ENCODE results near the gene C1QTNF6. TPM values are rescaled to one million over a fixed set of nuclear protein-coding genes. Genes with fewer than 3 reads are reported as not detected.

The C1QTNF6 gene
- total and polyA plus RNA-seq, 2 experiments from 2014 or later = 1.7 to 2.3 TPM

DNA sequence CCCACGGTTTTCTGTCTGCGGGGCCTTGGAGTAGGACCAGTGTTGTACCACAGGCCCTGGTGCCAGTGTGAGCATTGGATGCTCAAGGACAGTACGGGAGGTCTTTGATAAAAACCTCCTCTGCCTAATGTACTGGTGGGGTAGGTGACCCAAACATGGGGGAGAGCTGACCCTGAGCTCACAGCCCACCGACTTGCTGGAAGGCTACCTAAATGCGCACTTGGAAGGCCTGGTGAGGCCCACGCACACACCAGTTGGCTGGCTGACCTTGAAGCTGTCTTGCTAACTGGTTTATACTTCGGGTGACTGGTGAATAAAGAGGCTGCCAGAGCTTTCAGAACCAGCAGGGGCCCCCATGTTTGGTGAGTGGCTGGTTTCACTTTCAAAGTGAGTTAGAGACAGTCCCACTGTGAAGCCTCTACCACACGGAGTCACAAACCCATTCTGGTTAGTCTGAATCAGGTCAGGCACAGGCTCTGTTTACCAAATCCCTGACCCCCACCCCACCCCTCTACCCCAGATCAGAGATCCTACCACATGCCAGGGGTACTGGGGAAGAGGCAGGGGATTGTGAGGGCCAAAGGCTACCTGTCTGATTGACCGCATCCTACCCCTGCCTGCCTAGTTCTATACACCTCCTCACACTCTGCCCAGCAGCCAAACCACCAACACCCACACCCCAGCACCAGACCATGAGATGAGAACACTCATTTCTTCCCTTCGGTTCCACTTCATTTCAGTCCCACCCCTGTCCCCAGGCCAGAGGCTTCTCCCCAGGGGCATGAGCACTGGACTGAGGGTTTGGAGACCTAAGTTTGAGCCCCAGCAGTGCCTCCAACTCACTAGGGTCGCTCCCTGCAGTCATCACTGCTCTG lies 25.6 kb downstream of the C1QTNF6 start:
- peaks cover 17% of the 10 kb centered on the region for H3K4me1 Mint-ChIP-seq
- H3K9me2 ChIP-seq (ENCODE audit: insufficient read depth) = no peaks in the 10 kb centered on the region
- H3K79me2 ChIP-seq (replicated peaks; ENCODE audit: insufficient read depth) = no peaks in the 10 kb centered on the region
- H3K36me3 Mint-ChIP-seq (ENCODE audit: low read depth) = no peaks in the 10 kb centered on the region
- H3K9me3 Mint-ChIP-seq = peaks cover 4% of the 10 kb centered on the region; the same call in 2 of the 3 replicates
- H3K36me3 ChIP-seq (ENCODE audit: insufficient read depth) = no peaks in the 10 kb centered on the region
- H3K27me3 ChIP-seq (ENCODE audit: insufficient read depth) = no peaks in the 10 kb centered on the region
- ATAC-seq (no peak), DNase-seq (ENCODE audit: low spot score) (no peak)
- TF ChIP-seq, protein P1, sequence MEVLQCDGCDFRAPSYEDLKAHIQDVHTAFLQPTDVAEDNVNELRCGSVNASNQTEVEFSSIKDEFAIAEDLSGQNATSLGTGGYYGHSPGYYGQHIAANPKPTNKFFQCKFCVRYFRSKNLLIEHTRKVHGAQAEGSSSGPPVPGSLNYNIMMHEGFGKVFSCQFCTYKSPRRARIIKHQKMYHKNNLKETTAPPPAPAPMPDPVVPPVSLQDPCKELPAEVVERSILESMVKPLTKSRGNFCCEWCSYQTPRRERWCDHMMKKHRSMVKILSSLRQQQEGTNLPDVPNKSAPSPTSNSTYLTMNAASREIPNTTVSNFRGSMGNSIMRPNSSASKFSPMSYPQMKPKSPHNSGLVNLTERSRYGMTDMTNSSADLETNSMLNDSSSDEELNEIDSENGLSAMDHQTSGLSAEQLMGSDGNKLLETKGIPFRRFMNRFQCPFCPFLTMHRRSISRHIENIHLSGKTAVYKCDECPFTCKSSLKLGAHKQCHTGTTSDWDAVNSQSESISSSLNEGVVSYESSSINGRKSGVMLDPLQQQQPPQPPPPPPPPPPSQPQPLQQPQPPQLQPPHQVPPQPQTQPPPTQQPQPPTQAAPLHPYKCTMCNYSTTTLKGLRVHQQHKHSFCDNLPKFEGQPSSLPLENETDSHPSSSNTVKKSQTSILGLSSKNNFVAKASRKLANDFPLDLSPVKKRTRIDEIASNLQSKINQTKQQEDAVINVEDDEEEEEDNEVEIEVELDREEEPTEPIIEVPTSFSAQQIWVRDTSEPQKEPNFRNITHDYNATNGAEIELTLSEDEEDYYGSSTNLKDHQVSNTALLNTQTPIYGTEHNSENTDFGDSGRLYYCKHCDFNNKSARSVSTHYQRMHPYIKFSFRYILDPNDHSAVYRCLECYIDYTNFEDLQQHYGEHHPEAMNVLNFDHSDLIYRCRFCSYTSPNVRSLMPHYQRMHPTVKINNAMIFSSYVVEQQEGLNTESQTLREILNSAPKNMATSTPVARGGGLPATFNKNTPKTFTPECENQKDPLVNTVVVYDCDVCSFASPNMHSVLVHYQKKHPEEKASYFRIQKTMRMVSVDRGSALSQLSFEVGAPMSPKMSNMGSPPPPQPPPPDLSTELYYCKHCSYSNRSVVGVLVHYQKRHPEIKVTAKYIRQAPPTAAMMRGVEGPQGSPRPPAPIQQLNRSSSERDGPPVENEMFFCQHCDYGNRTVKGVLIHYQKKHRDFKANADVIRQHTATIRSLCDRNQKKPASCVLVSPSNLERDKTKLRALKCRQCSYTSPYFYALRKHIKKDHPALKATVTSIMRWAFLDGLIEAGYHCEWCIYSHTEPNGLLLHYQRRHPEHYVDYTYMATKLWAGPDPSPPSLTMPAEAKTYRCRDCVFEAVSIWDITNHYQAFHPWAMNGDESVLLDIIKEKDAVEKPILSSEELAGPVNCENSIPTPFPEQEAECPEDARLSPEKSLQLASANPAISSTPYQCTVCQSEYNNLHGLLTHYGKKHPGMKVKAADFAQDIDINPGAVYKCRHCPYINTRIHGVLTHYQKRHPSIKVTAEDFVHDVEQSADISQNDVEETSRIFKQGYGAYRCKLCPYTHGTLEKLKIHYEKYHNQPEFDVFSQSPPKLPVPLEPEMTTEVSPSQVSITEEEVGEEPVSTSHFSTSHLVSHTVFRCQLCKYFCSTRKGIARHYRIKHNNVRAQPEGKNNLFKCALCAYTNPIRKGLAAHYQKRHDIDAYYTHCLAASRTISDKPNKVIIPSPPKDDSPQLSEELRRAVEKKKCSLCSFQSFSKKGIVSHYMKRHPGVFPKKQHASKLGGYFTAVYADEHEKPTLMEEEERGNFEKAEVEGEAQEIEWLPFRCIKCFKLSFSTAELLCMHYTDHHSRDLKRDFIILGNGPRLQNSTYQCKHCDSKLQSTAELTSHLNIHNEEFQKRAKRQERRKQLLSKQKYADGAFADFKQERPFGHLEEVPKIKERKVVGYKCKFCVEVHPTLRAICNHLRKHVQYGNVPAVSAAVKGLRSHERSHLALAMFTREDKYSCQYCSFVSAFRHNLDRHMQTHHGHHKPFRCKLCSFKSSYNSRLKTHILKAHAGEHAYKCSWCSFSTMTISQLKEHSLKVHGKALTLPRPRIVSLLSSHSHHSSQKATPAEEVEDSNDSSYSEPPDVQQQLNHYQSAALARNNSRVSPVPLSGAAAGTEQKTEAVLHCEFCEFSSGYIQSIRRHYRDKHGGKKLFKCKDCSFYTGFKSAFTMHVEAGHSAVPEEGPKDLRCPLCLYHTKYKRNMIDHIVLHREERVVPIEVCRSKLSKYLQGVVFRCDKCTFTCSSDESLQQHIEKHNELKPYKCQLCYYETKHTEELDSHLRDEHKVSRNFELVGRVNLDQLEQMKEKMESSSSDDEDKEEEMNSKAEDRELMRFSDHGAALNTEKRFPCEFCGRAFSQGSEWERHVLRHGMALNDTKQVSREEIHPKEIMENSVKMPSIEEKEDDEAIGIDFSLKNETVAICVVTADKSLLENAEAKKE (CRISPR knock-in tag; IDR thresholded peaks at IDR 0.05) = no peak
- TF ChIP-seq ZNF331 (CRISPR knock-in tag; IDR thresholded peaks at IDR 0.05; ENCODE audit: low read depth) = no peak
- no peak for TF ChIP-seq EZH2 (IDR thresholded peaks at IDR 0.05; ENCODE audit: low read depth, unreplicated experiment)
- no peak for TF ChIP-seq EZH2phosphoT487 (IDR thresholded peaks at IDR 0.05; ENCODE audit: unreplicated experiment)
- TF ChIP-seq CTCF (conservative IDR thresholded peaks at IDR 0.05; ENCODE audit: low read depth in 2 of 2) = no peak
- TF ChIP-seq REST (IDR thresholded peaks at IDR 0.05; ENCODE audit: unreplicated experiment) = no peak
- TF ChIP-seq JUNB (IDR thresholded peaks at IDR 0.05; ENCODE audit: unreplicated experiment) = no peak
- TF ChIP-seq STAT1 (IDR thresholded peaks at IDR 0.05; ENCODE audit: unreplicated experiment) = no peak
- TF ChIP-seq CREB1 (CRISPR knock-in tag; IDR thresholded peaks at IDR 0.05; ENCODE audit: low read depth) = no peak
- TF ChIP-seq NANOG (IDR thresholded peaks at IDR 0.05; ENCODE audit: borderline replicate concordance) = no peak
- no peak for TF ChIP-seq ZNF114 (CRISPR knock-in tag; IDR thresholded peaks at IDR 0.05)
- no peak for TF ChIP-seq POLR2AphosphoS5 (IDR thresholded peaks at IDR 0.05; ENCODE audit: low read depth)
- TF ChIP-seq ETS1 (IDR thresholded peaks at IDR 0.05) = no peak
- H3F3A ChIP-seq (replicated peaks; ENCODE audit: low read depth) = no peaks in the 10 kb centered on the region
- no peak overlapping the region for H3K4me3 Mint-ChIP-seq
- no peaks in the 10 kb centered on the region; the same call in 1 of the 2 replicates for H3K4me1 ChIP-seq (ENCODE audit: insufficient read depth)
- H2AFZ ChIP-seq = no peak overlapping the region
- H3K27me3 Mint-ChIP-seq (ENCODE audit: insufficient read depth, low read depth, poor library complexity) = peaks cover 3% of the 10 kb centered on the region
- no peaks in the 10 kb centered on the region for H4K20me1 ChIP-seq (replicated peaks; ENCODE audit: insufficient read depth)
- H3K27ac Mint-ChIP-seq = no peak overlapping the region
- H3K27ac ChIP-seq (ENCODE audit: low read depth) = no peak overlapping the region
- no peak overlapping the region for H3K4me3 ChIP-seq
- no peak overlapping the region for H3K4me2 ChIP-seq
